ENCODE measurements around the gene CARD18.

Gene CARD18, protein sequence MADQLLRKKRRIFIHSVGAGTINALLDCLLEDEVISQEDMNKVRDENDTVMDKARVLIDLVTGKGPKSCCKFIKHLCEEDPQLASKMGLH

DNA sequence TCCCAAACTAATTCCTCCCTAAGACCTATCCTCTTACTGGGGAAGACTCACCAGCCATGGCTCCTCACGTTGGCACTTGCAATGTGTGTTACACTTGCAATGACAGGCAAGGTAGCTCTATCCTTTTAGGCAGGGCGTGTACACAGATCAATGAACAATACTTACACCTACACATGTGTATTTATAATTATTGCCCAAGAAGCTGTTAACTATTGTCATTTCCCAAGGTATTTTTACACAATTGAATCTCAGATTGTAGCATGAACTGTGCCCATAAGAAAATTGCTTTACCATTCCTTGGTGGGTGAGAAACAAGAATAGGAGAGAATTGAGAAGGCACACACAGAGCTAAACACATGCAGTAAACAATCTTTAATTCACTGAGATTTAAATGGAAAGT is at the start of gene CARD18:
CARD18 (minus strand) TSS at position 101 of the 400 bp plus-strand sequence; CDS start at position 58, 43 bp downstream.
- H3K4me3 ChIP-seq (ENCODE audit: low read depth in 1 of 5, low read length in 5 of 5), result no peak within 1 kb of the TSS

DNA sequence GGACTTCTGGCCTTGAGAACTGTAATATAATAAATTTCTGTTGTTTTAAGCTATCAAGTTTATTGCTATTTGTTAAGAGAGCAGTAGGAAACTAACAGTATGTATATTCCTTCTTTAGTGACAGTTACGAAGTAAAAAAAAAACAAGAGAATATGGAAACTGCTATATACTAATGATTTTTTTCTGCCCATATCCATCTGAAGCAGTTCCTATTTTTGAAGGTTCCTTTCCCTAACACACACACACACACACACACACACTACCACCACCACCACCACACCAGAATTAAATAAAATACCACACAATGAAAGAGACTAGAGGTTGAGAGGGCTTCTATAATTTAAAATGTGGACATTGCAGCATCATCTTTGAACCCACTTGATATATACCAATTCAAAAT is 44.4 kb upstream of the CARD18 start:
- peaks cover 0 to 8% (median 0%) of the 10 kb centered on the region in 5 donors for H3K4me1 ChIP-seq (ENCODE audit: control insufficient read depth in 5 of 5, insufficient read depth in 5 of 5, low read length in 5 of 5)
- no peak overlapping the region for H3K27ac ChIP-seq (ENCODE audit: low read depth, low read length)
- no peaks in the 10 kb centered on the region for H3K36me3 ChIP-seq (ENCODE audit: control insufficient read depth in 5 of 5, insufficient read depth in 5 of 5, low read length in 5 of 5)
- H3K27me3 ChIP-seq (ENCODE audit: control insufficient read depth in 5 of 5, insufficient read depth in 4 of 5, low read length in 5 of 5), result no peaks in the 10 kb centered on the region
- no peaks in the 10 kb centered on the region for H3K9me3 ChIP-seq (ENCODE audit: control insufficient read depth in 5 of 5, low read length in 5 of 5)
- no peak overlapping the region for H3K9ac ChIP-seq (ENCODE audit: low read length in 5 of 5)
- H3K4me3 ChIP-seq (ENCODE audit: low read depth in 1 of 5, low read length in 5 of 5), result no peak overlapping the region

More for the DNA sequence above, at the start of gene CARD18:
- H3K4me1 ChIP-seq (ENCODE audit: control insufficient read depth in 5 of 5, insufficient read depth in 5 of 5, low read length in 5 of 5), result peaks cover 0 to 7% (median 0%) of the 10 kb centered on the region in 5 donors
- H3K27ac ChIP-seq (ENCODE audit: low read depth, low read length), result no peak within 1 kb of the TSS
- no peak within 1 kb of the TSS for H3K9ac ChIP-seq (ENCODE audit: low read length in 5 of 5)
- H3K36me3 ChIP-seq (ENCODE audit: control insufficient read depth in 5 of 5, insufficient read depth in 5 of 5, low read length in 5 of 5), result no peaks in the 10 kb centered on the region
- H3K9me3 ChIP-seq (ENCODE audit: control insufficient read depth in 5 of 5, low read length in 5 of 5), result no peaks in the 10 kb centered on the region
- H3K27me3 ChIP-seq (ENCODE audit: control insufficient read depth in 5 of 5, insufficient read depth in 4 of 5, low read length in 5 of 5), result no peaks in the 10 kb centered on the region

DNA sequence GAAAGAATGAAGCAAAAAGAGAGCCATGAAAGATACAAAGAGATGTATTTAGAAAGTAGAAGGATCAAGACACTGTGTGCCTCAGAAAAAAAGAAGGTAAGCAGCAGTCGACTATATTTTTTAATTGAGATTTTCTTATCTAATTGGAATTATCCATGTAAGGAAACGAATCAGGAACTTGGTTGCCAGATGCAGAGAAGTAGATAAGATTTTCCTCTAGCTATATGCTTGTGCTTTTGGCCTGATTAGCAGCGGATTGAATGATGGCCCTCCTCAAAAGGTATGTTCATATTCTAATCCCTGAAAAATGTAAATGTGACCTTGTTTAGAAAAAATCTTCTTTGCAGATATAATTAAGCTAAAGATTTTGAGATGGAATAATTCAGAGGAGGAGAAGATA is 43.9 kb upstream of the CARD18 start:
- H3K27ac ChIP-seq (ENCODE audit: low read depth, low read length), result no peak overlapping the region
- H3K4me1 ChIP-seq (ENCODE audit: control insufficient read depth in 5 of 5, insufficient read depth in 5 of 5, low read length in 5 of 5), result peaks cover 0 to 8% (median 0%) of the 10 kb centered on the region in 5 donors
- no peaks in the 10 kb centered on the region for H3K27me3 ChIP-seq (ENCODE audit: control insufficient read depth in 5 of 5, insufficient read depth in 4 of 5, low read length in 5 of 5)
- no peaks in the 10 kb centered on the region for H3K36me3 ChIP-seq (ENCODE audit: control insufficient read depth in 5 of 5, insufficient read depth in 5 of 5, low read length in 5 of 5)
- H3K9me3 ChIP-seq (ENCODE audit: control insufficient read depth in 5 of 5, low read length in 5 of 5), result no peaks in the 10 kb centered on the region
- H3K4me3 ChIP-seq (ENCODE audit: low read depth in 1 of 5, low read length in 5 of 5), result no peak overlapping the region
- no peak overlapping the region for H3K9ac ChIP-seq (ENCODE audit: low read length in 5 of 5)

DNA sequence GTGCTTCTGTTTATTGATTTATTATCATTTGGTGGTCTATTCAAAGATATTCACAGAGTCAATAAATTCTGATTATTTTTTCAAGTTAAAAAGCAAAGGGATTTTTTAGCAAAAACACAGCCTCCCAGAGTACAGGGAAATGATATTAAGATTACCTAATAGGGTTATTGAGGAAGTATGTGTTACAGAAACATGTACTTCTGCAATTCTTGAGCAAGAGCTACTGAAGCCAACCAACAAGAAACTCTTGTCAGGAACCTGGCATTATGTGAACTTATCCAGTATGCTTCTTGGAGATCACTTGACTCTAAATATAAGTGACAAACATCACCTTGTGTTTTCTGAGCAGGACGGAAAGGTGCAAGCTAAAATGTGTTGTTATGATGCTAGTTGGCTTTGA is 42.0 kb upstream of the CARD18 start:
- H3K4me1 ChIP-seq (ENCODE audit: control insufficient read depth in 5 of 5, insufficient read depth in 5 of 5, low read length in 5 of 5), result peaks cover 0 to 8% (median 0%) of the 10 kb centered on the region in 5 donors
- no peaks in the 10 kb centered on the region for H3K36me3 ChIP-seq (ENCODE audit: control insufficient read depth in 5 of 5, insufficient read depth in 5 of 5, low read length in 5 of 5)
- H3K9ac ChIP-seq (ENCODE audit: low read length in 5 of 5), result peak overlapping the region in 1 of 5 donors; percentile 17
- peak overlapping the region; percentile 33 for H3K27ac ChIP-seq (ENCODE audit: low read depth, low read length)
- H3K27me3 ChIP-seq (ENCODE audit: control insufficient read depth in 5 of 5, insufficient read depth in 4 of 5, low read length in 5 of 5), result no peaks in the 10 kb centered on the region
- H3K4me3 ChIP-seq (ENCODE audit: low read depth in 1 of 5, low read length in 5 of 5), result no peak overlapping the region
- no peaks in the 10 kb centered on the region for H3K9me3 ChIP-seq (ENCODE audit: control insufficient read depth in 5 of 5, low read length in 5 of 5)

DNA sequence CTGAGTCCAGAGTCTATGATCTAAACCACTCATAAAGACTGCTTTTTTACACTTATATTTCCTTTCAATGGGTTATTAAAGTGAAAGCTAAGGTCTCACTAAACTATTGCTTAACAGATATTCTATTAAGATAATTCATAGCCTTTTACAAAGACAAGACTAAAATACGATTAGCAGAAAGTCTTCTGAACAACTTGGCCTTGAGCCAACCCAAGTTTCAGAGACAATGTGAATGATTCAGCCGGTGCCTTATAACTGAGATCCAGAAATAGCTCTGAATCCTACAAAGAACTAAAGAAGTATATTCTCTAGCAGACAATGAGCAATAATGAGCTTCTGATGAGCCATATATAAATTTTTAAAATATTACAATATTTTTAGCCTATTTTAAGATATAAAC is 41.5 kb upstream of the CARD18 start:
- Histone ChIP-seq H3K4me1 (ENCODE audit: control insufficient read depth in 5 of 5, insufficient read depth in 5 of 5, low read length in 5 of 5) (peaks cover 0 to 8% (median 0%) of the 10 kb centered on the region in 5 donors), H3K27ac (ENCODE audit: low read depth, low read length) (peak overlapping the region; percentile 33), H3K9ac (ENCODE audit: low read length in 5 of 5) (peak overlapping the region in 1 of 5 donors; percentile 17), H3K9me3 (ENCODE audit: control insufficient read depth in 5 of 5, low read length in 5 of 5) (no peaks in the 10 kb centered on the region), H3K27me3 (ENCODE audit: control insufficient read depth in 5 of 5, insufficient read depth in 4 of 5, low read length in 5 of 5) (no peaks in the 10 kb centered on the region), H3K4me3 (ENCODE audit: low read depth in 1 of 5, low read length in 5 of 5) (no peak overlapping the region), H3K36me3 (ENCODE audit: control insufficient read depth in 5 of 5, insufficient read depth in 5 of 5, low read length in 5 of 5) (no peaks in the 10 kb centered on the region)

DNA sequence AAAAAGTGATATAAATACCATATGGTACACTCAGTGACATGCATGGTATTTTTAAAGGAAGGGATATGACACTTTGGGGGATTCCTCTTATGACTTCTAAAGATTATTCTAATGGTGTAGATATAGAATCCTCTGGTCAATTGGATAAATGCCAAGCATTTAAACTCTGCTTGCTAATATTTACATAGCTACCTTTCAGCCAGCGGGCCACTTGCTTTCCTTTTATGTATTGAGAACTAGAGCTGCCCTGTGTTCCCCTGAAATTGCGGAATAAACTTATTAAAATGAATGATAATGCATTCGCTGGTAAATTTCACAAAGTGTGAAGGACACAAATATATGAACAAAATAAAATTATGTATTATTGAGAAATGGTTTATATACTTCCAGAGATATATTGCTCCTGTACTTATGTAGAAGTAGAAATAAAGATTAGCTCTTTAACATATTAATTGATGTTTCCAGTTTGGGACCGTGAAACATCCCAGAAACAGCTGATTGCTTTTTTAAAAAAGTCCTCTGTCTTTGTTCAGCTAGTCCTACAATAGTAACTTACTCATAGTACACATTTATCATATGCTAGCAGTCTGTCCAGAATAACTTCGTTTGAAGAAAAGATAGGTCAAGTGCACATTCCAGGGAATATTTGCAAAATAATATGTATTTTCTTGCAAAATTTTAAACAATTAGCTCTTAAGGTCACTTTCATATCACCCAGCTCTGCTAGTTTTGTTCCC is 40.1 kb upstream of the CARD18 start:
- H3K9me3 ChIP-seq (ENCODE audit: control insufficient read depth in 5 of 5, low read length in 5 of 5), result no peaks in the 10 kb centered on the region
- H3K36me3 ChIP-seq (ENCODE audit: control insufficient read depth in 5 of 5, insufficient read depth in 5 of 5, low read length in 5 of 5), result no peaks in the 10 kb centered on the region
- no peak overlapping the region for H3K9ac ChIP-seq (ENCODE audit: low read length in 5 of 5)
- H3K27me3 ChIP-seq (ENCODE audit: control insufficient read depth in 5 of 5, insufficient read depth in 4 of 5, low read length in 5 of 5), result no peaks in the 10 kb centered on the region
- H3K27ac ChIP-seq (ENCODE audit: low read depth, low read length), result no peak overlapping the region
- H3K4me1 ChIP-seq (ENCODE audit: control insufficient read depth in 5 of 5, insufficient read depth in 5 of 5, low read length in 5 of 5), result peaks cover 0 to 8% (median 0%) of the 10 kb centered on the region in 5 donors
- H3K4me3 ChIP-seq (ENCODE audit: low read depth in 1 of 5, low read length in 5 of 5), result no peak overlapping the region

DNA sequence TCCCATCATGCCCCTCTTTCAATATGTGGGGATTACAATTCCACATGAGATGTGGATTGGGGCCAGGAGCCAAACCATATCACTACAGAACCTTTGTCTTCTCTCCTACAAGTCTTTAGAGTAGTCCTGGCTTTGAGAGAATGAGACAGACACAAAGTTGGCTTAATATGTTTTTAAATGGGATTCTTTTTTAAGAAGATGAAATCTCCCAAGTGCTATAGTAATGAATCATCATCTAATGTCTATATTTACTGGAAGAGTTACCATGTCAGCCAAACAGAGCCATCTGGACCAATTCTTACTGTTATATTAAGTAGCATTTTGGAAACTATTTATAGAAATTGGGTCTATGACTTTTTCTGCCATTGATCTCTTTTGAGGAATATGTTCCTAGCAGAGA is 38.1 kb upstream of the CARD18 start:
- Histone ChIP-seq H3K9ac (ENCODE audit: low read length in 5 of 5) (no peak overlapping the region), H3K27me3 (ENCODE audit: control insufficient read depth in 5 of 5, insufficient read depth in 4 of 5, low read length in 5 of 5) (no peaks in the 10 kb centered on the region), H3K9me3 (ENCODE audit: control insufficient read depth in 5 of 5, low read length in 5 of 5) (no peaks in the 10 kb centered on the region), H3K36me3 (ENCODE audit: control insufficient read depth in 5 of 5, insufficient read depth in 5 of 5, low read length in 5 of 5) (no peaks in the 10 kb centered on the region), H3K4me1 (ENCODE audit: control insufficient read depth in 5 of 5, insufficient read depth in 5 of 5, low read length in 5 of 5) (peaks cover 0 to 8% (median 0%) of the 10 kb centered on the region in 5 donors), H3K27ac (ENCODE audit: low read depth, low read length) (no peak overlapping the region), H3K4me3 (ENCODE audit: low read depth in 1 of 5, low read length in 5 of 5) (no peak overlapping the region)

DNA sequence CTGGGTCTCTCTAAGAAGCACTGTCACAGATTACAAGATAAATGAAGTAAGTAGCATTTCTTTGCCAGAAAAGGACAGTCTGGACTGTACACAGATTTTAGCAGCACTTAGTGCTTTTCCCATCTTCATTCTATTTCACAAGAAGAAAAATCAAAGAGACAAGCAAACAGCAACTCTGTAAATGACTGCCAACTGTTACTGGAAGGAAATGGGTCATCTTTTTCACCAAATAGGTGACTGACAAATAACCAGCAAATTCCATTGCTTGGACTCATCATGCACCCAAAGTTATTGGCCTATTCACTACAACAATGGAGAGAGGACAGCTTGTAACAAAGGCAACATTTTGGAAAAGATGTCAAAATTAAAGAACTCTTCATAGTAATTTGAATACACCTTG is 28.9 kb upstream of the CARD18 start:
- Histone ChIP-seq H3K27me3 (ENCODE audit: control insufficient read depth in 5 of 5, insufficient read depth in 4 of 5, low read length in 5 of 5) (no peaks in the 10 kb centered on the region), H3K4me3 (ENCODE audit: low read depth in 1 of 5, low read length in 5 of 5) (no peak overlapping the region), H3K9ac (ENCODE audit: low read length in 5 of 5) (no peak overlapping the region), H3K4me1 (ENCODE audit: control insufficient read depth in 5 of 5, insufficient read depth in 5 of 5, low read length in 5 of 5) (no peaks in the 10 kb centered on the region), H3K9me3 (ENCODE audit: control insufficient read depth in 5 of 5, low read length in 5 of 5) (peaks cover 0 to 4% (median 0%) of the 10 kb centered on the region in 5 donors), H3K36me3 (ENCODE audit: control insufficient read depth in 5 of 5, insufficient read depth in 5 of 5, low read length in 5 of 5) (no peaks in the 10 kb centered on the region), H3K27ac (ENCODE audit: low read depth, low read length) (no peak overlapping the region)

DNA sequence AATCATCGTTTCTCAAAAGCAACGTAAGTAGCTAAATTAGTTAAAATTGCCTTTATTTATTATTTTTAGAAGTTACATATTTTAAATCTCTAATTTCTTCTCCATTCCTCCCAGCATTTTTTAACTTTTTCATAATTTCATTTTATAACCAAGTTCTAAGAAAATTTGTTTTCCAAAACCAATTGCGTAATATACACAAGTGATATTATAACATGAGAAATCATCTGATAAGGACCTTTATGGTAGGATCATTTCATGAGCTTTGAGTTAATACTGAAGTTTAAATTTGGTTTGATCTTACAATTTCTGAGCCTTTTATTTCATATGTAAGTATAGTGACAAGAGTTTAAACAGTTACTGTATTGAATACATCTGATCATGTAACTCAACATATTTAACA is 27.7 kb upstream of the CARD18 start:
- Histone ChIP-seq H3K4me3 (ENCODE audit: low read depth in 1 of 5, low read length in 5 of 5) (no peak overlapping the region), H3K9me3 (ENCODE audit: control insufficient read depth in 5 of 5, low read length in 5 of 5) (peaks cover 0 to 4% (median 0%) of the 10 kb centered on the region in 5 donors), H3K4me1 (ENCODE audit: control insufficient read depth in 5 of 5, insufficient read depth in 5 of 5, low read length in 5 of 5) (no peaks in the 10 kb centered on the region), H3K27ac (ENCODE audit: low read depth, low read length) (no peak overlapping the region), H3K9ac (ENCODE audit: low read length in 5 of 5) (no peak overlapping the region), H3K36me3 (ENCODE audit: control insufficient read depth in 5 of 5, insufficient read depth in 5 of 5, low read length in 5 of 5) (no peaks in the 10 kb centered on the region), H3K27me3 (ENCODE audit: control insufficient read depth in 5 of 5, insufficient read depth in 4 of 5, low read length in 5 of 5) (no peaks in the 10 kb centered on the region)

DNA sequence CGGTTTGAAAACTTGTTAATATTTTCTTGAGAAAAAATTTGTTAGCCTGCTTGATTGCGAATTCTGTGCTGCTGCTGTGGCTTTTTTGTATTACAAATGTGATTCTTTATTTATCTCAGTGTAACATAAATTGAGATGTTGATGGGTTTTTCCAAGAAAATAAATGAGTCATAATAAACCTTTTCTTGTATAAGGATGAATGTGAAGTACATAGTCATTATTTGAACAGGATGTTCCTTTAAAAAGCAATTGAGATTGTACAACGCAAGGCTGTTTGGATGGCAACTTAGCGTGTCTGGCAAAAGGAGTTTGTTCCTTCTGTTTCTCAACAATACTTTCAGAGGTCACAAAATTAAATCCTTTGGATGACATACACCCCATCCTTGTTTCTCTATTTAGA is 24.6 kb upstream of the CARD18 start:
- Histone ChIP-seq H3K9me3 (ENCODE audit: control insufficient read depth in 5 of 5, low read length in 5 of 5) (no peaks in the 10 kb centered on the region), H3K4me3 (ENCODE audit: low read depth in 1 of 5, low read length in 5 of 5) (no peak overlapping the region), H3K4me1 (ENCODE audit: control insufficient read depth in 5 of 5, insufficient read depth in 5 of 5, low read length in 5 of 5) (no peaks in the 10 kb centered on the region), H3K36me3 (ENCODE audit: control insufficient read depth in 5 of 5, insufficient read depth in 5 of 5, low read length in 5 of 5) (no peaks in the 10 kb centered on the region), H3K27ac (ENCODE audit: low read depth, low read length) (no peak overlapping the region), H3K27me3 (ENCODE audit: control insufficient read depth in 5 of 5, insufficient read depth in 4 of 5, low read length in 5 of 5) (no peaks in the 10 kb centered on the region), H3K9ac (ENCODE audit: low read length in 5 of 5) (no peak overlapping the region)
